Sigmoid colon (tissue), 7 donors: ENCODE results near the gene ADAMTS3. TPM values are rescaled to one million over a fixed set of nuclear protein-coding genes. Genes with fewer than 3 reads are reported as not detected.

Source experiments
- DNase-seq: peaks from one replicate; pipeline ENCODE4 v3.0.0-alpha.2; 2019
- H3K27ac ChIP-seq, 4 donors: fragments of 200-600 bp; sonication (generic); one replicate each; pipeline ENCODE4 v1.5.1; 2016 to 2019; ENCODE audit warnings: mild to moderate bottlenecking in 1 of 4
- H3K27me3 ChIP-seq, 3 donors: fragments of 200-600 bp; sonication (generic); one replicate each; pipeline ENCODE4 v1.5.1; 2019; ENCODE audit warnings: mild to moderate bottlenecking in 1 of 3
- H3K36me3 ChIP-seq, 4 donors: fragments of 200-600 bp; sonication (generic); one replicate each; pipeline ENCODE4 v1.5.1; 2016 to 2019
- H3K4me1 ChIP-seq, 4 donors: fragments of 200-600 bp; sonication (generic); one replicate each; pipeline ENCODE4 v1.5.1; 2017 to 2019
- H3K4me3 ChIP-seq, 4 donors: fragments of 200-600 bp; sonication (generic); one replicate each; pipeline ENCODE4 v1.5.1; 2017 to 2019; ENCODE audit warnings: mild to moderate bottlenecking in 2 of 4, moderate library complexity in 1 of 4
- H3K9me3 ChIP-seq, 4 donors: fragments of 200-600 bp in 3 of 4; sonication (generic) in 3 of 4; one replicate each; pipeline versions ENCODE4 v1.5.1 to v1.6.1; 2013 to 2019
- EP300 ChIP-seq, 4 donors: sonication (generic); formaldehyde crosslinking; IDR thresholded peaks; one replicate each; pipeline ENCODE4 v1.6.1; 2017; ENCODE audit warnings: antibody characterized with exemption in 4 of 4
- POLR2A ChIP-seq, 2 donors: fragments of 450-650 bp; IDR thresholded peaks; one replicate each; pipeline ENCODE4 v1.6.1; 2016; ENCODE audit warnings: antibody characterized with exemption in 2 of 2, mild to moderate bottlenecking in 2 of 2, moderate library complexity in 2 of 2
- POLR2AphosphoS5 ChIP-seq, 4 donors: sonication (generic); formaldehyde crosslinking; IDR thresholded peaks; one replicate each; pipeline ENCODE4 v1.6.1; 2017; ENCODE audit warnings: antibody characterized with exemption in 4 of 4
- WGBS, 2 donors: extraction: QIAGEN DNeasy Blood & Tissue Kit; methylation state at CpG; one replicate each; pipeline ENCODE4 v1.1.7; 2013; 5-methylcytosine and 5-hydroxymethylcytosine counted together
- intact Hi-C: fragments of 100-400 bp; cut with DNase I; formaldehyde crosslinking; loops from one replicate; pipeline ENCODE4 v1.15.1; 2023
- polyA plus RNA-seq, 3 donors: library from polyadenylated mRNA; stranded (reverse); fragments of 200-250 nt; gene quantifications; one replicate each; pipeline ENCODE4 v1.2.3, GENCODE V29; 2013
- total RNA-seq, 4 donors: library from RNA; depleted of rRNA; stranded (reverse); fragments of >200 nt; gene quantifications; one replicate each; pipeline ENCODE4 v1.1.0, GENCODE V29; 2016
- TF ChIP-seq, protein P1 (sequence below), 4 experiments: fragments of 450-650 bp in 3 of 4; fragments of 200-600 bp in 1 of 4; IDR thresholded peaks; one replicate each; pipeline ENCODE4 v1.5.1; 2016 to 2019; ENCODE audit warnings: antibody characterized with exemption in 4 of 4, mild to moderate bottlenecking in 3 of 4, moderate library complexity in 2 of 4
- donor health status: healthy with polysubstance abuse.
- donor health status: Bipolar disorder and iron deficiency.
- donor health status: healthy.

ADAMTS3 gene
- total and polyA plus RNA-seq, 7 donors: 0.17 to 1.9 (median 1.1) TPM; not detected in 2

DNA sequence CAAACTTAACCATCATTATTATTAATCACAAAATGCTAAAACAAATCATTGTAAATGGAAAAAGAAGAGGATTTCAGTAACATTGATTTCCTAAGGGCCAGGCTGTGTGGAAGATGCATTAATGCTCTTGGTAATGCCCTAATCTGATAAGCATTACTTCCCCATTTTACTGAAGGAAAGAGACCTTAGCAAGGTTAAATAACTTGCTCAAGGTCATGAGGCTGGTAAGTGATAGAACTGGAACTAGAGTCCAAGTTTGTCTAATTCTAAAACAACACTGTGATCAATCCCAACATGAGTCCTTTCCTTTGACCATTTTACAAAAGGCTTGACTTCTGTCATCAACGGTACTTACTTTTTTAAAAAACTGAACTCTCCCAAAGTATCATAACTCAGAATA lies 32.6 kb downstream of the ADAMTS3 start:
- H3K9me3 ChIP-seq: no peaks in the 10 kb centered on the region
- no peak overlapping the region for H3K4me3 ChIP-seq
- H3K36me3 ChIP-seq: no peaks in the 10 kb centered on the region
- no peak for DNase-seq
- H3K27me3 ChIP-seq: no peaks in the 10 kb centered on the region
- H3K4me1 ChIP-seq: no peaks in the 10 kb centered on the region
- H3K27ac ChIP-seq: no peak overlapping the region
- TF ChIP-seq POLR2AphosphoS5 (IDR thresholded peaks at IDR 0.05) (no peak), EP300 (IDR thresholded peaks at IDR 0.05) (no peak), POLR2A (IDR thresholded peaks at IDR 0.05) (no peak)
- TF ChIP-seq, protein P1, sequence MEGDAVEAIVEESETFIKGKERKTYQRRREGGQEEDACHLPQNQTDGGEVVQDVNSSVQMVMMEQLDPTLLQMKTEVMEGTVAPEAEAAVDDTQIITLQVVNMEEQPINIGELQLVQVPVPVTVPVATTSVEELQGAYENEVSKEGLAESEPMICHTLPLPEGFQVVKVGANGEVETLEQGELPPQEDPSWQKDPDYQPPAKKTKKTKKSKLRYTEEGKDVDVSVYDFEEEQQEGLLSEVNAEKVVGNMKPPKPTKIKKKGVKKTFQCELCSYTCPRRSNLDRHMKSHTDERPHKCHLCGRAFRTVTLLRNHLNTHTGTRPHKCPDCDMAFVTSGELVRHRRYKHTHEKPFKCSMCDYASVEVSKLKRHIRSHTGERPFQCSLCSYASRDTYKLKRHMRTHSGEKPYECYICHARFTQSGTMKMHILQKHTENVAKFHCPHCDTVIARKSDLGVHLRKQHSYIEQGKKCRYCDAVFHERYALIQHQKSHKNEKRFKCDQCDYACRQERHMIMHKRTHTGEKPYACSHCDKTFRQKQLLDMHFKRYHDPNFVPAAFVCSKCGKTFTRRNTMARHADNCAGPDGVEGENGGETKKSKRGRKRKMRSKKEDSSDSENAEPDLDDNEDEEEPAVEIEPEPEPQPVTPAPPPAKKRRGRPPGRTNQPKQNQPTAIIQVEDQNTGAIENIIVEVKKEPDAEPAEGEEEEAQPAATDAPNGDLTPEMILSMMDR (IDR thresholded peaks at IDR 0.05): no peak
- 91 to 92% methylated on average over 1 of the region's 1 CpG for WGBS, 2 donors
- intact Hi-C loops: no loop called here

DNA sequence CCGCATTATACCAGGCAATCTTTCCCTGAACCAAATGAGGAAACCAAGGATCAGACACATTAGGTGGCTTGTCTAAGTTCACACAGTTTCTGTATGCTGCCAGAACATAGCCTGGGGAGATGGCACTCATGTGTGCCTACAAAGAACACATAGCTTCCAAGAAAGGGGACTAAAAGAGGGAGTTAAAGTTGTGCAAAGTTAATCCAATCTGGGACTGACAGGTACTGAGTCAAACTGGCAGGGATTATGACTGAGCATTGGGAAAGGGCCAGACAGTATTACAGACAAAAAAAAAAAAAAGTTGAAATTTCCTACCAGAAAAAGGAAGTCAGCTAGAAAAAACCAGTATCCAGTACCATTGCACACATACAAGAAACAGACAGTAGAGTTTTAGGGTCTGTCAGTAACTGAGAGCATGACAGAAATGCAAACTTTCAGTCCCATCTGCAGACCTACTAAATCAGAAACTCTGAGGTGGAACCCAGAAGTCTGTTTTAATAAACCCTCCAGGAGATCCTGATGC lies 37.2 kb downstream of the ADAMTS3 start:
- TF ChIP-seq POLR2AphosphoS5 (IDR thresholded peaks at IDR 0.05) (no peak), POLR2A (IDR thresholded peaks at IDR 0.05) (no peak), EP300 (IDR thresholded peaks at IDR 0.05) (no peak)
- TF ChIP-seq, protein P1 (IDR thresholded peaks at IDR 0.05): no peak
- Histone ChIP-seq H3K27ac (no peak overlapping the region), H3K9me3 (no peaks in the 10 kb centered on the region), H3K4me3 (no peak overlapping the region), H3K4me1 (no peaks in the 10 kb centered on the region), H3K27me3 (no peaks in the 10 kb centered on the region), H3K36me3 (no peaks in the 10 kb centered on the region)
- WGBS, 2 donors: 96 to 99% methylated on average over 1 of the region's 1 CpG
- DNase-seq: no peak
- intact Hi-C loops: no loop called here

DNA sequence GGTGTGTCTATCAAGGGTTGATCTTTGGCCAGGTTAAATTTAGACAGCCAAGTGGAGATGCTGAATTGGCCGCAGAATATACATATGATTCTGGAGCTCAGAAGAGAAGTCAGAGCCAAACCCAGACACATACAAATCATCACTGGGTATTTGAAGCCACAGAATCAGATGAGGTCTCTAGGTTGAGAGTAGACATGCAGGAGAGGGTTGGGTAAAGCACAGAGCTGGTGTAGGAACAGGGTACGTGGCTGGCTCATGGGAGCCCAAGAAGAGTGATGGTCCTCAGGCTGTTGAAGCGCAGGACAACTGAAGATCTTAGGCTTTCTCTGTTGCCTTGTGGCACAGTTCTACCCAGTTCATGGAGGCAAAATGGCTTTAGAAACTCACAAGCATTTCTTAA lies 37.7 kb downstream of the ADAMTS3 start:
- 97 to 99% methylated on average over 3 of the region's 3 CpGs for WGBS, 2 donors
- Histone ChIP-seq H3K4me3 (no peak overlapping the region), H3K36me3 (no peaks in the 10 kb centered on the region), H3K27ac (no peak overlapping the region), H3K9me3 (no peaks in the 10 kb centered on the region), H3K4me1 (no peaks in the 10 kb centered on the region), H3K27me3 (no peaks in the 10 kb centered on the region)
- TF ChIP-seq EP300 (IDR thresholded peaks at IDR 0.05) (no peak), POLR2A (IDR thresholded peaks at IDR 0.05) (no peak), POLR2AphosphoS5 (IDR thresholded peaks at IDR 0.05) (no peak)
- TF ChIP-seq, protein P1 (IDR thresholded peaks at IDR 0.05): no peak
- DNase-seq: no peak
- intact Hi-C loops: no loop called here

DNA sequence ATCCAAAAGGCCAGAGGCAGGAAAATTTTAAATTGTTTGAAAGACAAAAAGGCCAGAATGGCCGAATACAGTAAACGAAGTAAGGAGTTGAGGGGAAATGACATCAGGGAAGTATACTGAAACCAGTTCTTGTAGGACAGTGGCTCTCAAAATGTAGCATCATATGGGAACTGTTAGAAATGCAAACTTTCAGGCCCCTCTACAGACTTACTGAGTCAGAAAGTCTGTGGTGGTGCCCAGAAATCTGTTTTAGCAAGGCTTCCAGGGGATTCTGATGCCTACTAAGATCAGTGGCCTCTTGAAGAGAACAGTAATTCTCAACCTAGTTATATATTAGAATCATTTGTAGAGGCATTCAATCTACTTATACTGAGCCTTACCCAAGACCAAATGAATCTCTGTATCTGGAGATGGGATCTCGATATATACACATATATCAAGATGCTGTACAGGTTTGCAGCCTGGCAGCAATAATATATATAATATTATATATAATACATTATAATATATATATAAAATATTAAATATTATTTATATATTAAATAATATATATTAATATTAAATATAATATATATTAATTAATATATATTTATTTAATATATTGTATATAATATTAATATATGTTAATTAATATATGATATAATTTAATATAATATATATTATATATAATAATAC lies 39.7 kb downstream of the ADAMTS3 start:
- no peak overlapping the region for H3K27ac ChIP-seq
- no peak for TF ChIP-seq EP300 (IDR thresholded peaks at IDR 0.05)
- 93 to 96% methylated on average over 3 of the region's 3 CpGs for WGBS, 2 donors
- no peak overlapping the region for H3K4me3 ChIP-seq
- no peaks in the 10 kb centered on the region for H3K27me3 ChIP-seq
- no peaks in the 10 kb centered on the region for H3K9me3 ChIP-seq
- H3K4me1 ChIP-seq: peaks cover 0 to 7% (median 6%) of the 10 kb centered on the region in 4 donors
- no peaks in the 10 kb centered on the region for H3K36me3 ChIP-seq
- no peak for DNase-seq
- intact Hi-C loops: no loop called here

DNA sequence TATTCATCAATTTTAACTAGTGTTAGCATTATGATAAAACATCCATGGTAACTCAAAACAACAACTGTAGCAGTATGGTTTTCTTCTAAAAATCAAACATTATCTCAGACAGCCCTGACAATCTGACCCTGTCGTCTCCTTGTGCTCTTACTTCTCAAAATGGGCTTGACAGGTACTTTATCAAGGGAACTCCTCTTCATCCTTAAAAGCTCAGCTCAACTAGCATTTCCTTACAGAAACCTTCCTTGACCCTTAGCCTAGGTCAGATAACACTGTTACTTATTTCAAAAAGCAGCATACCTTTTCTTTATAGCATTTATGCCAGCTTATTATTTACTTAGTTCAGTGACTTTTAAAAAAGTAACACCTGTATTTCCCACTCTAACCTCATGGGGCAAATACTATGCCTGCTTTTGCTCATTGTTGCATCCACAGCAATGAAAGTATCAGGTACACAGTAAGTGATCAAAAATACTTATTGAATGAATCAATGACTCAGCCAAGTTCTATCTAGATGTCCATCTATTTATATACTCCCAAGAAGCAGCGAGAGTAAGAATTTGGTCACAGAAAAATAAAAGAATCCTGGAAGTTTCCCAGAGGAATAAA lies 41.9 kb downstream of the ADAMTS3 start:
- TF ChIP-seq EP300 (IDR thresholded peaks at IDR 0.05) (no peak), POLR2AphosphoS5 (IDR thresholded peaks at IDR 0.05) (no peak), POLR2A (IDR thresholded peaks at IDR 0.05) (no peak)
- TF ChIP-seq, protein P1 (IDR thresholded peaks at IDR 0.05): no peak
- Histone ChIP-seq H3K9me3 (no peaks in the 10 kb centered on the region), H3K36me3 (no peaks in the 10 kb centered on the region), H3K27ac (no peak overlapping the region), H3K4me3 (no peak overlapping the region), H3K27me3 (no peaks in the 10 kb centered on the region), H3K4me1 (peaks cover 0 to 7% (median 6%) of the 10 kb centered on the region in 4 donors)
- intact Hi-C loops: no loop called here
- WGBS, 2 donors: 54 to 75% methylated on average over 2 of the region's 2 CpGs
- no peak for DNase-seq
